ENCODE data around the gene ZNF57. TPM values are rescaled to one million over a fixed set of nuclear protein-coding genes. Genes with fewer than 3 reads are reported as not detected.

Gene ZNF57
- total RNA-seq, 1 experiment from 2014 or later, result 3.3 TPM

DNA sequence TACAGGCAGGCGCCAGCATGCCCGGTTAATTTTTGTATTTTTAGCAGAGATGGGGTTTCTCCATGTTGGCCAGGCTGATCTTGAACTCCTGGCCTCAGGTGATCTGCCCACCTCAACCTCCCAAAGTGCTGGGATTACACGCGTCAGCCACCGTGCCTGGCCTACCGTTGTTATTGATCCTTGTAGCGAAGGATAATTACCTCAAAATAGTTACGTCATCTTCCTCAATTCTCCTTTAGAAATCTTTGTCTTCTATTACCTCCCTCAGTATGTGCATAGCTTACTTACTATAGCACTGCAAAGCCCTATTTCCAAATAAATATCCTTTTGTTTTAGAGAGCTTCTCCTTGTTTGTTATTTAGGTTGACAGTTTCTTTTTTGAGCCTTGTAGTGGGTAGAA, 67.2 kb downstream of the ZNF57 start:
- TF ChIP-seq, protein P1, sequence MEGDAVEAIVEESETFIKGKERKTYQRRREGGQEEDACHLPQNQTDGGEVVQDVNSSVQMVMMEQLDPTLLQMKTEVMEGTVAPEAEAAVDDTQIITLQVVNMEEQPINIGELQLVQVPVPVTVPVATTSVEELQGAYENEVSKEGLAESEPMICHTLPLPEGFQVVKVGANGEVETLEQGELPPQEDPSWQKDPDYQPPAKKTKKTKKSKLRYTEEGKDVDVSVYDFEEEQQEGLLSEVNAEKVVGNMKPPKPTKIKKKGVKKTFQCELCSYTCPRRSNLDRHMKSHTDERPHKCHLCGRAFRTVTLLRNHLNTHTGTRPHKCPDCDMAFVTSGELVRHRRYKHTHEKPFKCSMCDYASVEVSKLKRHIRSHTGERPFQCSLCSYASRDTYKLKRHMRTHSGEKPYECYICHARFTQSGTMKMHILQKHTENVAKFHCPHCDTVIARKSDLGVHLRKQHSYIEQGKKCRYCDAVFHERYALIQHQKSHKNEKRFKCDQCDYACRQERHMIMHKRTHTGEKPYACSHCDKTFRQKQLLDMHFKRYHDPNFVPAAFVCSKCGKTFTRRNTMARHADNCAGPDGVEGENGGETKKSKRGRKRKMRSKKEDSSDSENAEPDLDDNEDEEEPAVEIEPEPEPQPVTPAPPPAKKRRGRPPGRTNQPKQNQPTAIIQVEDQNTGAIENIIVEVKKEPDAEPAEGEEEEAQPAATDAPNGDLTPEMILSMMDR (conservative IDR thresholded peaks at IDR 0.05; ENCODE audit: low read depth, low read length), result no peak
- TF ChIP-seq EZH2 (IDR thresholded peaks at IDR 0.05; ENCODE audit: low read length, unreplicated experiment), result no peak
- TF ChIP-seq EZH2phosphoT487 (IDR thresholded peaks at IDR 0.05; ENCODE audit: borderline replicate concordance, low read length), result no peak
- H4K20me1 ChIP-seq (ENCODE audit: low read length), result no peaks in the 10 kb centered on the region
- ATAC-seq, result no peak
- no peaks in the 10 kb centered on the region for H3K79me2 ChIP-seq (ENCODE audit: low read length)
- BruUV-seq (replicated peaks), result no TSS peak
- H2AFZ ChIP-seq (ENCODE audit: low read length), result no peak overlapping the region
- no peaks in the 10 kb centered on the region for H3K9me2 ChIP-seq (replicated peaks; ENCODE audit: low read length)
- no peaks in the 10 kb centered on the region for H3K4me1 ChIP-seq (ENCODE audit: insufficient read depth, low read length)
- no peaks in the 10 kb centered on the region for H3F3A ChIP-seq (ENCODE audit: low read length, unreplicated experiment)
- no peak overlapping the region for H3K9ac ChIP-seq (ENCODE audit: low read length)
- no peak overlapping the region for H3K4me2 ChIP-seq (ENCODE audit: low read length)
- H3K27me3 ChIP-seq (ENCODE audit: low read length), result no peaks in the 10 kb centered on the region
- no peak overlapping the region for H3K27ac ChIP-seq (ENCODE audit: low read length)
- intact Hi-C loops (cut with micrococcal nuclease), result no loop called here
- ChIA-PET POLR2A (ENCODE audit: unreplicated experiment) (no interaction called here), CTCF (no interaction called here)
- no peak overlapping the region for H3K4me3 ChIP-seq (ENCODE audit: low read length)
- H3K36me3 ChIP-seq (ENCODE audit: low read depth, low read length), result no peaks in the 10 kb centered on the region
- DNase-seq, result no peak
- H3K9me3 ChIP-seq (ENCODE audit: low read length), result no peaks in the 10 kb centered on the region

Other genes starting within 250 kb of the ZNF57 start
- 1.1 and 1.2 TPM in 2 replicates for gene GNG7, start 198.2 kb upstream of the ZNF57 start, total RNA-seq (2014; rRNA removed)
- gene DIRAS1, start 179.6 kb upstream of the ZNF57 start, total RNA-seq (2014; rRNA removed), result 1.7 and 2.0 TPM in 2 replicates
- 87.4 and 92.4 TPM in 2 replicates for gene SLC39A3, start 160.9 kb upstream of the ZNF57 start, total RNA-seq (2014; rRNA removed)
- gene SGTA, start 117.7 kb upstream of the ZNF57 start, total RNA-seq (2014; rRNA removed), result 78.6 and 89.6 TPM in 2 replicates
- gene THOP1, start 115.4 kb upstream of the ZNF57 start, total RNA-seq (2014; rRNA removed), result 221 and 270 TPM in 2 replicates
- gene ZNF554, start 81.1 kb upstream of the ZNF57 start, total RNA-seq (2014; rRNA removed), result 1.6 and 2.3 TPM in 2 replicates
- gene ZNF555, start 59.5 kb upstream of the ZNF57 start, total RNA-seq (2014; rRNA removed), result 0.75 and 0.84 TPM in 2 replicates
- 0.04 TPM in 1 of 2 replicates, not detected in the other for gene ZNF556, start 33.6 kb upstream of the ZNF57 start, total RNA-seq (2014; rRNA removed)
- 2.1 and 5.1 TPM in 2 replicates for gene ZNF77, start 44.0 kb downstream of the ZNF57 start, total RNA-seq (2014; rRNA removed)
- 1.9 and 4.1 TPM in 2 replicates for gene TLE6, start 76.6 kb downstream of the ZNF57 start, total RNA-seq (2014; rRNA removed)
- gene TLE2, start 128.4 kb downstream of the ZNF57 start, total RNA-seq (2014; rRNA removed), result 7.7 and 10.0 TPM in 2 replicates
- 351 and 407 TPM in 2 replicates for gene TLE5, start 161.6 kb downstream of the ZNF57 start, total RNA-seq (2014; rRNA removed)
- 59.6 and 89.4 TPM in 2 replicates for gene GNA11, start 193.4 kb downstream of the ZNF57 start, total RNA-seq (2014; rRNA removed)
- not detected in 2 replicates for gene GNA15, start 235.1 kb downstream of the ZNF57 start, total RNA-seq (2014; rRNA removed)